HPDE6-E6E7 (cell line): Measurements from ENCODE around the gene NFATC2.

Experiments
- DNase-seq: peaks from one replicate; pipeline ENCODE4 v3.0.0; 2011; ENCODE audit warnings: missing footprints; ENCODE audit errors: extremely low spot score

The NFATC2 gene

DNA sequence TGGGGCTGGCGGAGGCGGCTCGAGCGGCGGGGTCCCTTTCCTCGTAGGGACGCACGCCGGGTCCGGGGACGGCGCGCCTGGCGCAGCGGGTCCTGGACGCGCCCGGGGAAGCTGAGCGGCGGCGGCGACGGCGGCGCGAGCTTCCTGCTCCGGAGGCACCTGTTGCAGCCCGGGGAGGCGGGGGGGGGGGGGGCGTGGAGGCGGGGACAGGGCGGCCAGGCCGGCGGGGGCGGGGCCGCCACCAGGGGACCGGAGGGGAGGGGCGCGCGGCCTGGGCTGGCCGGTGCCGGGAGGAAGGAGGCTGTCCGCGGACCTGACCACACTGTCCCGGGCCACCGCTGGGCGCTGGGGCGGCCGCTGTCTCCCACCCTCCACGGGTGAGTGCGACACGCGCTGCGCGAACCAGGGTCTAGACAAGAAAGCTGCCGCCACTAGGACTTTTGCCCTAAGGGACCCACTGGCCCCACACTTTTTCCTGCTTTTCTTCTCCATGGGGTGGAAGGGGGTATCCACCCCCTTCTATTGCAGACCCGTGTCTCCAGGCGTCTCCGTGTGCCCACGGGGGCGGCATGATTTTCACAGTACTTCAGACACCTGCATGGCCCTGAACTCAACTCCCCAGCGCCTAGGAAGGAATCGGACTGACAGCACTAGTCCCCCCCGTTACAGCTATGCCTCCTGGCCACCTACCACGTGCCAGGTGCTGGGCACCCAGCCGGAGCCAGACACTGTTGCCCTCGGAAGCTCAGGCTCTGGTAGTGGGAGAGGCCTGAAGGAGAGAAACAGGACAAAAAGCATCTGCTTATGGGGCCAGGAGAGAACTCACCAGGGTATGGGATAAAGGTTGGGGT is at the start of gene NFATC2:
TSS of gene NFATC2 (minus strand) at position 149 of the 851 bp plus-strand sequence. CDS start 220 bp downstream, outside the sequence.
- no peak for DNase-seq

DNA sequence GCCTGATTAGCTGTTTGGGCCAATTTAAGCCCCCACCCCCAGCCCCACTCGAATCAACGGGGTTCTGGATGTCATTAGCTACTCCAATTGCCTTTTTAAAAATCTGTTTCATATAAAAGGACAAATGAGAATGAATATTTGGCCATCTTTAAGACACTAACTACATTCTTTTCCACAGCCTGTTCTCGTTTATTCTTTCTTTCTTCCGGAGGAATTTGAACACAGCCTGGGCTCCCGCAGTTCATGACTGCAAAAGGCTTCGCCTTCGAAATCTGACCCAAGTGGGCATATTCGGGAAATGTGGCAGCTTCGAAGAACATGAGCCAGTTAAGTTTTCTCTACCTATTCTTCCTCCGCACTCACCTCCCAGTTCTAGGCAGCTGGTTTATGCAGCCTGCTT is 49.4 kb upstream of the NFATC2 start:
- DNase-seq: no peak

DNA sequence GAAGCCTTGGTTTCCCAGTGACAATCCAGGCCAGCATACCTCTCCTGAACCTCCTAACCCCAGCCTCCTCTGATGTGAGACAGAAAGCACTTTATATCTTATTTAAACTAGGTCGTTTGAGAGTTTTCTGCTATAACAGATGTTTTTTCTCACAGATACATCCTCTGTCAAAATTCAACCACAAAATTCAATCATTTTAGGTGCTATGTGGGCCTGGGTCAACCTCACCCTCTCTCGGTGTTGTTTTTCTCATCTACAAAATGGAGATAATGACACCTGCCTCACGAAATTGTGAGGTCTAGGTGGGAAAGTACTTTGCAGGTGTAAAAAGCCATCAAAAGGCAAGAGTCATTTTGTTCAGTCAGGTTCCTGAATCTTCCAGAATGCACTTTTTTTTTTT is 46.2 kb upstream of the NFATC2 start:
- DNase-seq: no peak

DNA sequence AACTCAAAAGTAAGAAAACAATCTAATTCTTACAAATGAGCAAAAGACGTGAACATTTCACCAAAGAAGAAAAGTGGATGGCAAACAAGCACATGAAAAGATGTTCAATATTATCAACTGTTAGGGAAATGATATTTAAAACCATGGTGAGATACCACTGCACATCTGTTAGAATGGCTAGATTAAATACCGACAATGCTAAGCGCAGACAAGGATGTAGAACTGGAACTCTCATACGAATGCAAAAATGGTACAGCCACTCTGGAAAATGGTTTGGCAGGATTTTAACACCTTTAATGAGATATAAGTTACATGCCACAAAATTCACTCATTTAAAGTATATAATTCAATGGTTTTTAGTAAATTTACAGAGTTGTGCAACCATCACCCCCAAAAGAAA is 44.6 kb upstream of the NFATC2 start:
- DNase-seq: no peak

DNA sequence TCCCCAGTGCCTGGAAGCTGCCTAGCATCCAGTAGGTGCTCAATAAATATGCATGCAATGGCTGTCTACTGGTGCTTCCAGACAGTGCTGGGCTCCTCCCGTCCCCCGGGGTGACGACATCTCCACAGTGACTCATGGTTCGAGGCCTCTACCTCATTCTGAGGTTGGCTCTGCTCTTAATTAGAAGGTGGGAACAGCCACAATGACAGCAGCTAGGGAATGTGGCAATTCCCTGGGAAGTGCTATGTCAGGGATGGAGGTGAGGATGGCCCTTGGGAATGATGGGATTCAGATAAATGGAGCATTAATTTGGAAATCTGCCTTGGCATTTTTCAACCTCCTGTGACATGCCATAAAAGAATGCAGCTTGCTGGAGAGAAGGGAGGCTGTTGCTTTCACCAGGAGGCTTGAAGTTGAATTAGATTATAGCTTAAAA is 43.5 kb upstream of the NFATC2 start:
- no peak for DNase-seq

DNA sequence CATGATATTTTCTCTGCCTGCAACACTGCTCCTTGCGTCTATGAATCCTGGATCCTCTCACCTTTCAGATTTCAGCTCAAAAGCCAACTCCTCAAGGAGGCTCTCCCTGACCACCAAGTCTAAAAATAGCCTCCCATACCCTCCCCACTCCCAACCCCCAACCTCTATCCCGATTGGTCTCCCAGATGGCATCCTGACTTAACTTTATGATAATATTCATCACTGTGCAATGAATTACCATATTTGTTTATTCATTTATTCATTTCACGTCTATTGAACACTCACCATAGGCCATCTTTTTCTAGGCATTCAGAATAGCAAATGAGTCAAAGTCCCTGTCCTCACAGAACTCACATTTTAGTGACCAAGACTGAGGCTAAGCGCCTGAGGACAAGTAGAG is 42.6 kb upstream of the NFATC2 start:
- DNase-seq: no peak

DNA sequence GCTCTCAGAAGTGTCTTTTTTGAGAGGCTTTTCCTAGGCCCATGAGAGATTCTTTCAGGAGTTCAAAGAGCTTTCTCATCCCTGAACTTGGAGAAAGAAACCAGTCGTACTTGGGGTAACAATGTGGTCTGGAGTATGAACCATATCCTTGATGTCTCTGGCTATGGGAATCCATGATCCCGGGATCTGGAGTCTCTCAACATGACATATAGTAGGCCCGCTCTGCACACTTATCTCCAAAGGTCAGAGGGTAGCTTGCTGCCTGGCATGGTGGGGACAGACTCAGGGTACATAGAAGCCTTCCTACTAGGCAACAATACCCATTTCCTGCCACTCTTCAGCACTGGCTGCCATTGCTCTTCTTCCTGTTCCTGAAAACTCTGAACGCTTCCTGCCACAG is 42.2 kb upstream of the NFATC2 start:
- no peak for DNase-seq

DNA sequence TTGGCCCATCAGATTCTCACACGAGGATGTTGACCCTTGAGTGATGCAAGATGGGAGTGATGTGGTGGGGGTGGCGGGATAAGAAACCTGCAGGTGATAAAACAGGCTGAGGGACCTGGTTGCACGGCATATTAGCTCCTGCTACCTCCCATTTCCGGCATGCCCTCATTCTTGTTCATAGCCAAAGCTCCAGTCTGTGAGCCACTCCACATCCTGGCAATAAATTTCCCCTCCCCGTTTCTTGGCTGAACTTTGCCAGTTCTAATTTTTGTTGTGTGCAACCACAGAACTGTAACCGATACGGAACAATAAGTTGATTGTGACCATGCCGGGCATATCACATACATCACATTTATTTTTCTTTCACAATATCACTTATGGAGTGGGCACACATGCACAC is 41.6 kb upstream of the NFATC2 start:
- no peak for DNase-seq

DNA sequence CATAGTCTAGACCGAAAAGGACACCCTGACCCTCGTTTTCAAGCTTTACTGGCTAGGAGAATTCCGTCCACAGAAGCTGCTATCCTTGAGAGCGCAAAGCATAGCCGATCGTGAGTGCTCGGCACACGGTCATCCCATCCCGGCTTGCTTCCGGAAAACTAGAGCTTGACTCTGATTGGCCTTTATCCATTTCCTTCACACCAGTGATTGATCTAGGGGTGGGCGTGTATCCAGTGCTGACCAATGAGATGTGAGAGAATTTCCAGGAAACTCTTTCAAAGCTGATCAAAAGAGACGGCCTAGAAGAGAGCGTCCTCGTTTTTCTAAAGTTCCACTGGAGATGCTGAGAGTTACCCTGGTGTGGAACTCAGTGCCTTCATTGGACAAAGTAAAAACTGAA is 41.0 kb upstream of the NFATC2 start:
- no peak for DNase-seq

DNA sequence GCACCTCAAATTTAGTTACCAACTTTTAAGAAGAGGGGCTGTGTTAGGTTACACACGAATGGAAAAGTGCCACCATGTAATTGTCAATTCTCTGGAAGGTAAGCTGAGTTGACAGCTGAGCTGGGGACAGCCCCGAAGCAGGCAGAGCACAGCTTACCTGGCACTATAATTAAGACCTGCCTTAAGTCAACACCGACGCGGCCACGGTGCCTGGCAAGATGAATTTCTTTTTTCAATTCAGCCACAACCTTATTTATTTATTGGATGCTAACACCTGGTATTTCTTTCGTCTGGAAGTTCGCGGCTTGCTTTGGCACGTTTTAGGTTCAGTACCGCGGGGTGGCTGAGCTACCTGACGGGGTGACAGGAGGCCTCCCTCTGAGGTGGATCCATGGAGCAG is 40.6 kb upstream of the NFATC2 start:
- DNase-seq: no peak

DNA sequence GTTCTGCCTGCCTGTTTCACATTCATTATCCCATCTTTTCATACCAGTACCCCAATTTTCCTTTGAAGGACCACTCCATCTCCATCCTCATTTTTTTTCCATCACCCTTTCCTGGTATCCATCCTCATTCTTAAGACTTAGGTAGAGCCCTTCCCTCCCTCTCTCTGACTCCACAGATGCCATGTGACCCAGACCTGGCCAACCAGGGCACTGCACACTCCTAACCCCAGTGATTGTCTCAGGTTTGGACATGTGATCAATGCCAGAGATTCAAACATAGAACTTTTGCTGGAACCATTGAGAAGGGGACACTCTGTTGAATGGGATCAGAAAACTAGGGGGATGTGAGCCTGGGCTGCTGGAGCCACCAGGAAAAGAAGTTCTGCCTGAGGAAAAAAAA is 39.1 kb upstream of the NFATC2 start:
- no peak for DNase-seq

DNA sequence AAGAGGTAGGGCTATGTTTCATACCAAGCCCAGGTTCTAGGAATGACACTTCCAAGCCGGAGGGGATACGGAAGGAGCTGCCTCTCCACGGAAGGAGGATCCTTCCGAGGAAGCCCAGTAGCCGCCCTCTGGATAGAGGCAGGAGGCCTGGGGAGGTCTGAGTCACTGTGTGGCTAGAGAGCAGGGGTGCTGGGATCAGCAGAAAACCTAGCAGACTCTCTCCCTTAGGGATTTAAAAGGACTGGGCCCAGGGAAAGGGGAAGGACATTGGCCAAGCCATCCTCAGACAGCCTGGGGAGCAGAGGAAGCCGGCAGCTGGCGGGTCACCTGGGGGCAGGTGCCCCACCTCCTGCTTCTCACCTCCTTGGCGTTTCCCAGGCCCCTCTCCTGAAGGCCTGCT is 36.6 kb upstream of the NFATC2 start:
- no peak for DNase-seq

DNA sequence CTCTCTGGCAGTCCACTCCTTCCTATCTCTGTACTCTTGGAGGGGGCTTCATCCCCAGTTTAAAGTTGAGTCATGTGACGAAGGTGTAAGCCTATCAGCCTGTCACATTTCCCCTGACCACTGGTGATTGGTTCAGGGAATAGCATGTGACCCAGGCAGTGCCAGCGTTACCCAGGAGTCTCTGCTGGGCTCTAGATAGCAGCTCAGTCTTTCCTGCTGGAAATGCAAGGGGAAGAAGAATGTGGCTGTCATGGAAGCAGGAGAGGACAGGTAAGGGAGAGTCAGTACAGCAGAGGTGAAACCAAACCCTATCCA is 35.6 kb upstream of the NFATC2 start:
- DNase-seq: no peak

DNA sequence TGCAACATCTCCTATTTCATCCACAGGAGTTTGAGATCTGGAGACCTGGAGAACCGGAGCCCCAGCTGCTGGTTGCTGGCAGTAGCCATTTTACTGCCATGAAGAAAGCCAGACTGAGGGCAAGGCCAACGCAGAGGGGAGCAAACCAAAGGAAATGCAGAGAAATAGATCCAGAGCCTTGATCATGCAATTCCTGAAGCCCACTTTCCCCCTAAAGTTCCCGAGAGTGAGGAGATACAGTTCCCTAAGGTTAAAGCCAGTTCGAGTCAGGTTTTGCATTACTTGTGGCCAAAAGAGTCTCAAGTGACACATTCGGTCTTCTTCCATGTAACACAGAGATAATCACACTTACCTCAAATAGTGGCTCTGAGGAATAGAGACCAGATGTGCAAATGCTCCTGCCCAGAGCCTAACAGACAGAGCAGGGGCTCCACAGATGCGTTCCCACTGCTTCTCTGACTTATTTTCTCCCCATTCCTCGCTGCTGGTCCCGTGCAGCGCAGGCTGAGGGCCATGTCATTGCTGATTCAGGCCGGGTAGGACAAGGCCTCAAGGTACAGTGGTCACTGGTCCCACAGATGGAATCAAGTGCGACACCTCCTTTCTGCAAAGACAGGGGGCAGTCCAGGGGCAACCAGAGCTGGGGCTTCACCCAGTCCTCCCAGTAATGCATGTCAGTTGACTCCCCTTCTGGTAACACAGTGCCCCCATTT is 35.1 kb upstream of the NFATC2 start:
- no peak for DNase-seq

DNA sequence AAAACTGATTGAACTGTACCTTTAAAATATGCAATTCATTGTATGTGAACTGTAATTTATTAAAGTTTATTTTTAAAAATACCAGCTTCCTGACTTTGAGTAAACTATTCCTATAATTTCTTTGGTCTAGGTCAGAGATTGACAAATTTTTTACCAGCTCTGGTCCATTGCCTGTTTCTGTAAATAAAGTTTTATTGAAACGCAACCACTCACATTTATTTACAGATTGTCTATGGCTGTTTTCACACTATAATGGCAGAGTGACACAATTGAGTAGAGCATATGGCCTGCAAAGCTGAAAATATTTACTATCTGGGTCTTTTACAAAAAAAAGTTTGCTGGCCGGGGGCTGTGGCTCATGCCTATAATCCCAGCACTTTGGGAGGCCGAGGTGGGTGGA is 33.0 kb upstream of the NFATC2 start:
- DNase-seq: no peak

DNA sequence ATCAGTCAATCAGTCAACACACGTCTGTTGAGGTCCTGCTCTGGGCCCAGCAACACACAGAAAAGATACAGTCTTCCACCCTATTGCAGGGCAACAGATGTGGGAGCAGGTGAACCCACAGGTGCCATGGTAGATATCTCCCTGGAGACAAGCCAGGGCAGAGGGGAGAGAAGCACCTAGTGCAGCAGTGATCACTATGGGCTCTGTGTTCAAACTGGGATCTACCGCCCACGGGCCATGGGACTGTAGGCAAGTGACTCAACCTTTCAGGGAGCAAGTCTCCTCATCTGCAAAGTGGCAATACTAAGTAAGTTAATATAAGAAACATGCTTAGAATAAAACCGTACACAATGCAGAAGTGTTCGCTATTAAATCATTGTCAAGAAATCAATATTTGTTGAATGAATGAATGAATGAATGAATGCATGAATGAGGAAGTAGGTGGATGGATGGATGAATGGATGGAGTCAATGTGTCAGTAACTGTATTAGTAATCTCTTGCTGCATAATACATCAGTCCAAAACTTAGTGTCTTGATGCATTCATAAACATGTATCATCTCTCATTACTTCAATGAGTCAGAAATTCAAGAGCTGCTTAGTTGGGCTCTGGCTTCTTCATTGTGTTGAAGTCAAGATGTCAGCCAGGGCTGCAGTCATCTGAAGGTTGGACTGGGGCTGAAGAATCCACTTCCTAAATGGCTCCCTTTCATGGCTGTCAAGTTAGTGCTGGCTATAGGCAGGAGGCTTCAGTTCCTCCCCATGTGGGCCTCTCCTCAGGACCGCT is 31.9 kb upstream of the NFATC2 start:
- DNase-seq: no peak

DNA sequence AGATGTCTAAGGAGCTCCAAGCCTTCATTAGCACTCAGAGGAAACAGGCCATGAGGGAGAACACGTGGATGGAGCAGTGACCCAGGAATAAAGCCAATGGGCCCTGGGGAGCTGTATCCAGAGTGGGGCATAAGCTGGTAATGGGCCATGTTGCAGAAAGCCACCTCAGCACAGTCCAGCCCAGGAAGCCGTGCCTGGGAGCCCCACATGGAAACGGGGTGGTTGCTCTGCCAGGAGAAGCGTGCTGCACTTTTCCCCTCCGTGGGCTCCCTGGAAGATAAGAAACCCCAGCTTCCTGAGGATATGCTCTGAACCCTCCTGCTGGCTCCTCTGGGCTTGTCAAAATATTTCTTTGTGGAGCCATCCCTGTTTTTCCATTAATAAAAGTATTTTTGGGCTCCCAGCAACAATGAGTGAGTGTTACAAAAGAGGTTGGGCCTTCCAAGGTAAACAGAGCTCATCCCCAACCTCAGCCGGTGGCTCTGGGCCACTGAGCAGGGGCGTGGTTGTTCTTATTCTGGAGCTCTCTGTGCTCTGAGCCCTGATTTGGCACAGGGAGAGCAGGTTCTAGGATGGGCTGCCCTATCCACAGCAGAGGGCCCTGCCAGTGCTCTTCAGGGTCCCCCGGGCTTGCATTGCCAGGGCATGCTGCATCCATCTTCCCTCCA is 31.2 kb upstream of the NFATC2 start:
- no peak for DNase-seq

DNA sequence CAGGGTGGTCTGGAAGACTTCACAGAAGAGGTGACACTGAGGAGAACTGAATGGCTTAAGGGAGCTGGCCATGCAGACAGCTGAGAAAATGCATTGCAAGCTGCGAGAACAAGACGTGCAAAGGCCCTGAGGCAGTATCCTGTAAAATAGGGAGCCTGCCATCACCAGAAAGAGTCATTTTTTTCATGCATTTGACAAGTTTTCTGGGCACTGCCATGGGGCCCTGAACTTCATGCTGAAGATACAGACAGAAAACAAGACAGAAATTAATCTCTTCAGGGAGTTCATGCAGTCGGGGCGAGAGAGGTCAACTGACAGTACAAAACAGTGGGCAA is 28.9 kb upstream of the NFATC2 start:
- no peak for DNase-seq

DNA sequence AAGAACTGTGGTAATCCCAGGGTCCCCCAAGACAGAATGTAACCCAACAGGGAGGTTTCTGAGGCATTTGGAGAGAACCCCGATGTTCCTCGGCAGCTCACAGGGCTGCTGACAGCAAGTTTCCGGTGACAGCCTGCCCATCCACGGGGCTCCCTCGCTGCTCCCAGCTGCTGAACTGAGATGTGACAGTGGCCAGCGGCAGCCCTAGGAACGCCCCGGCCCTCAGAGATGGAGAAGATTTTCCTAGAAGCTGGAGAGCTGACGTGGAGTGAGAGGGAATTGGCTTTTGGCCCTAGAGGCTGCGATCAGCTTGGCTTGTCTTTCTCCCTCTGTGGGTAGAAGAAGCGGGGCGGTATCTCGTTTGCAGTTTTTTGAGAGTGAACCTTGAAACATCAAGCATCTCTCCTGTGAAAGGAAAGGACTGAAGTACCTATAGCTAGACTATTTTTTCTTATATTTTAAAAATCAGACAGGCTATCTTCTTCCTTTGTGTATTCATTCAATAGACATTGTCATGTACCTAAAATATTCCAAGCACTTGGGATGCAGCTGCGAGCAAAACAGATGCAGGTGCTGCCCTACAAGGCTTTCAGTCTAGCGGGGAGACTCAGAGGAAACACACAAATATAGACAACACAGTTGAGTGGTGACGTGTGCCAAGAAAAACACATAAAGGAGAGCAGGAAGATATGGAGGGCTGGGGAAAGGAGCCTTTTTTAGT is 28.4 kb upstream of the NFATC2 start:
- no peak for DNase-seq

DNA sequence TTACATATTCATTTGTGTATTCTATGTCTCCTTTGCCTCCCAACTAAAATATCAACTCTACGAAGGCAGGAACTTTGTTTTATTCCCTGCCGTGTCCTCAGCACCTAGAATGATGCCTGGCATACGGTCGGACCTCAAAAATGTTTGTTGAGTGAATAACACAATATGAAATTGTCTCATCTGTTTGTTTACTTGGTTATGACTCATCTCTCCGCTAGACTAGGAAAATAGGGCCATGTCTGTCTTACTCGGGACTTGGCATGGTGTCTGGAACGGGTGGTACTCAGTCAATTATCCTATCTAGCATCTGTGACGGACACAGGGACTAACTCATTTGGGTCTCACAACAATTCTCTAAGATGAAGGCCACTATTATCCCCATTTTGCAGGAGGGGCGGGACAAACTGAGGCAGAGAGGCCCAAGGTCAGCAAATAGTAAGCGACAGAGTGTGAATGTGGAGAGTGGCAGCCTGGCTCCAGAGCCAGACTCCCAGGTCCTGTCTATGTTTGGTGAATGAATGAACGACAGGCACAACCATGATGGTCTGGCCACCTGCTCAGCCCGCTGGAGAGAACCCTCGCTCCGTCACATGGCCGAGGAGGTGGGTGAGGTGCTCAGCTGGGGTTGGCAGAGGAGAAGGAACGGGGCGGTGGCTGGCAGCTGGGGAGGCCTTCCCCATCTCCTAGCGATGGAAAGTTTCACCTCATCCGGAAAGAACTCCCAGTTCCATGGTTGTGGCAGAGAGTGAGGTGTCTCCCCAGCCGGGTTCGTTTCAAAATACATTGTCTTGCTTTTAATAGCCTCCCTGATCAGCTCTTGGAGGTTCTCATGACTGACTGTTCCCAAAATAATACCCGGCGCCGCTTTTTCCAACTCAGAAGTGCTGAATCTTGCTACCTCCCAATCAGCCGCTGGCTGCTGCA is 27.6 kb upstream of the NFATC2 start:
- DNase-seq: no peak
